Common myeloid progenitor, CD34-positive (primary cell): ENCODE results near the gene GRID1.

Experiments used
- CTCF ChIA-PET: fragments of 350-600 bp; sonication (Branson Sonifier 250); formaldehyde crosslinking; loops from one replicate; lab custom pipeline; 2021; ENCODE audit warnings: antibody characterized with exemption; lab: Charles Lee
- POLR2A ChIA-PET: fragments of 350-600 bp; sonication (Branson Sonifier 250); formaldehyde crosslinking; loops from one replicate; lab custom pipeline; 2021; ENCODE audit warnings: antibody characterized with exemption; lab: Charles Lee
- DNase-seq, 3 donors: peaks; one replicate each; pipeline versions ENCODE4 v3.0.0 to v3.0.0-alpha.2; 2013
- H3K27ac ChIP-seq, 2 experiments: 1 replicate in 1 of 2; 2 replicates in 1 of 2; pipeline ENCODE4 v1.7.0; 2013; ENCODE audit warnings: inconsistent platforms in 2 of 2, low read length in 2 of 2, mild to moderate bottlenecking in 2 of 2, low read depth in 1 of 2, moderate library complexity in 1 of 2; ENCODE audit not compliant: severe bottlenecking in 2 of 2, insufficient read depth in 1 of 2, poor library complexity in 1 of 2
- H3K27me3 ChIP-seq, 5 experiments: replicated peaks in 2 of 5; 1 replicate in 3 of 5; 2 replicates in 2 of 5; pipeline versions ENCODE4 v1.6.1 to v1.7.0; 2013; ENCODE audit warnings: low read length in 4 of 5, mild to moderate bottlenecking in 2 of 5, moderate library complexity in 2 of 5, inconsistent platforms in 1 of 5; ENCODE audit not compliant: insufficient read depth in 5 of 5, control insufficient read depth in 4 of 5
- H3K36me3 ChIP-seq, 4 experiments: 1 replicate in 2 of 4; 2 replicates in 2 of 4; pipeline versions ENCODE4 v1.6.1 to v1.7.0; 2013; ENCODE audit warnings: low read length in 3 of 4, control low read depth in 1 of 4, mild to moderate bottlenecking in 1 of 4; ENCODE audit not compliant: control insufficient read depth in 4 of 4, insufficient read depth in 4 of 4
- H3K4me1 ChIP-seq, 4 experiments: 1 replicate in 3 of 4; 2 replicates in 1 of 4; pipeline versions ENCODE4 v1.6.1 to v1.7.1; 2013; ENCODE audit warnings: low read length in 3 of 4, mild to moderate bottlenecking in 3 of 4, control low read depth in 1 of 4, inconsistent platforms in 1 of 4, moderate library complexity in 1 of 4; ENCODE audit not compliant: control insufficient read depth in 4 of 4, insufficient read depth in 4 of 4; ENCODE audit errors: control extremely low read depth in 1 of 4
- H3K4me3 ChIP-seq, 7 experiments: 1 replicate in 4 of 7; 2 replicates in 3 of 7; pipeline versions ENCODE4 v1.5.1 to v1.7.0; 2013; ENCODE audit warnings: mild to moderate bottlenecking in 7 of 7, low read length in 6 of 7, moderate library complexity in 6 of 7, inconsistent platforms in 2 of 7, low read depth in 2 of 7, control low read depth in 1 of 7; ENCODE audit not compliant: insufficient read depth in 4 of 7, control insufficient read depth in 1 of 7; ENCODE audit errors: extremely low read depth in 1 of 7
- H3K9me3 ChIP-seq, 5 experiments: 1 replicate in 4 of 5; 2 replicates in 1 of 5; pipeline versions ENCODE4 v1.6.1 to v1.7.1; 2013; ENCODE audit warnings: low read length in 4 of 5, mild to moderate bottlenecking in 2 of 5, inconsistent platforms in 1 of 5, low read depth in 1 of 5, moderate library complexity in 1 of 5; ENCODE audit not compliant: control insufficient read depth in 4 of 5, insufficient read depth in 2 of 5; ENCODE audit errors: control extremely low read depth in 1 of 5
- WGBS: methylation state at CpG from one replicate; pipeline ENCODE4 v1.1.5; 2013; ENCODE audit not compliant: insufficient coverage; 5-methylcytosine and 5-hydroxymethylcytosine counted together

Gene GRID1

DNA sequence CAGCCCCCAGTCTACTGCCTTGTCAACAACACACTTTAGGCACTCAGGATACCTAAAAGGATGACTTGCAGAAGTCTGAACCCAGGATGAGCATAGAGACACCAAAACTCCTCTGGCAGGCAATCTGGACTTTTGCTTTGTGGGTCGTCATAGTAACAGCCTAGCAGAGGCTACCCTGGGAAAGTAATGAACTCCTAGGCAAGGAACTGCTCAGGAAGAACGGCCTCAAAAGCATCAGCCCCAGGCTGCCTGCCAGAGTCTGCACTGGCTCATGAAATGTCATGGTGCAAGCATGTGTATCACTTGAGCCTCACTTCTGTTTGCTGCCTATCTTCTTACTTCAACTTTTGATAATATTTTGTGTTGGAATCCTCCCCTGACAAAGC is 715.1 kb downstream of the GRID1 start:
- no peak for DNase-seq
- H3K9me3 ChIP-seq: peaks cover 0 to 2% (median 0%) of the 10 kb centered on the region in 5 experiments
- no peak overlapping the region for H3K27ac ChIP-seq
- 93% methylated on average over 2 of the region's 2 CpGs for WGBS
- H3K27me3 ChIP-seq: no peaks in the 10 kb centered on the region
- H3K4me1 ChIP-seq: no peaks in the 10 kb centered on the region
- CTCF ChIA-PET: no interaction called here
- no peaks in the 10 kb centered on the region for H3K36me3 ChIP-seq
- H3K4me3 ChIP-seq: no peak overlapping the region
- POLR2A ChIA-PET: no interaction called here

DNA sequence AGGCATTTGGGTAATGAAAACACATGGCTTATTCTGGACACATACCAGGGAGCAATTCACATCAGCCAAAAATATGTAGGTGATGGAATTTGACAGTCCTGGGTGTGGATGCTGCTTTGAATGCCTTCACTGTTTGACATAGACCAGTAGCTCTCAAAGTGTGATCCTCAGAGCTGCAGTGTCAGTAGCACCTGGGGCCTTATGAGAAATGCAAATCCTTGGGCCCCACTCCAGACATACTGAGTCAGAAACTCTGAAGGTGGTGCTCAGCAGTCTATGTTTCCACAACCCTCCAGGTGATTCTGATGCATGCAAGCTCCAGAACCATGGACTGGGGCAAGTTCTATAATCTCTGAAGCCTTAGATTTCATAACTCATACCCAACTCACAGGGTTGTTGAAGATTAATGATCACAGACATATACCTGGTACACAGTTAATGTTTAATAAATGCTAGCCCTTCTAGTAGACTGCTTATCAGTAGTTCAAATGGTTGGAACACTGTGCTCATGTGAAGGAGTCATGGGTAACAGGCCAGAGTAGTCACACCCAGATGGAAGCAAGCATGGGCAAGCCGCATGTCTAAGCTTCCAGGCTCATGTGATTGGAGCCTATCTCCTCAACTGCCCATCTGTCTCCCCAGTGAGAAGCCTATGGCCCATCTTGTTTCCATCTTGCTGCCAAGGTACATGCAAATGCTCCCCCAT is 715.7 kb downstream of the GRID1 start:
- Histone ChIP-seq H3K27ac (no peak overlapping the region), H3K4me1 (no peaks in the 10 kb centered on the region), H3K27me3 (no peaks in the 10 kb centered on the region), H3K9me3 (peaks cover 0 to 2% (median 0%) of the 10 kb centered on the region in 5 experiments), H3K36me3 (no peaks in the 10 kb centered on the region), H3K4me3 (no peak overlapping the region)
- ChIA-PET POLR2A (no interaction called here), CTCF (no interaction called here)
- no peak for DNase-seq
- 80% methylated on average over 1 of the region's 1 CpG for WGBS

DNA sequence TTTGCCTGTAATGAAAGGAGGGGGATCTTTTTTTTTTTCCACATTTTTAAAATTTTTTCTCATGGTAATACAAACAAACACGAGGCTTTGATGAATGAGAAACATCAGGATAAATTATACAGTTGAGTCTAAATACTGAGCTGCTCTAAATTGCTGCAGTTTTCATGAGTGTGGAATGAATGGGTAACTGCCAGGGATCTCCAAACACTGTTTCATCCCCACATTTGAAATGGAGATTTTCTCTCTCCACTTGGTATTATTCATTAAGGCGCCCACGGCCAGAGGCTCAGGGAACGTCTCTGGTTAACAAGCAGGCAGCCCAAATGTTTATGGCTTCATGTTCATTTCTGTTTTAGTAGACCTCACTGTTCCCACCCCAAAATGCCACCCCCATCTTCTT is 717.1 kb downstream of the GRID1 start:
- ChIA-PET POLR2A (no interaction called here), CTCF (no interaction called here)
- H3K27ac ChIP-seq: no peak overlapping the region
- no peak for DNase-seq
- WGBS: 60% methylated on average over 3 of the region's 4 CpGs
- H3K4me1 ChIP-seq: no peaks in the 10 kb centered on the region
- H3K36me3 ChIP-seq: no peaks in the 10 kb centered on the region
- H3K9me3 ChIP-seq: peaks cover 0 to 2% (median 0%) of the 10 kb centered on the region in 5 experiments
- H3K4me3 ChIP-seq: no peak overlapping the region
- H3K27me3 ChIP-seq: no peaks in the 10 kb centered on the region

DNA sequence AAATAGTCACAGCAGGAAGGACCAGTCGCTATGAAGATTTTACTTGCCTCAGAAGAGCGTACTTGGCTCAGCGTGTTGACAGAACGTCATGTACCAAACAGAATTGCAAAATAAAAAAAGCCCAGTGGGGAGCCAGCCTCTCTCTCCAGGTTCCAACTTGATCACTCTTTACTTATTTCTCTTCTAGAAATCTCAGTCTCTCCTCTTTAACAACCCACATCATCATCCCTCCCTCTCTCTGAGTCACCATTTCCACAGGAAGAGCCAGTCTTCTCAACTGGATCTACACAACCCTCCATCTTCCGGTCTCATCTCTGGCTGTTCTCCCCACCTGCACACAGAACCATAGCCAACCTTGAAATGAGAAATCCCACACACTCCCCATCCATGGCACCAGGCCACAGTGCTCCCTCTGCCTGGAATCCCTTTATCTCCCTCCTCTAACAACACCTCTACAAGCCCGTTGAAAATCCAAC is 718.3 kb downstream of the GRID1 start:
- Histone ChIP-seq H3K27me3 (no peaks in the 10 kb centered on the region), H3K36me3 (no peaks in the 10 kb centered on the region), H3K9me3 (peaks cover 0 to 2% (median 0%) of the 10 kb centered on the region in 5 experiments), H3K4me3 (no peak overlapping the region), H3K27ac (no peak overlapping the region), H3K4me1 (no peaks in the 10 kb centered on the region)
- POLR2A ChIA-PET: no interaction called here
- no peak for DNase-seq
- WGBS: 95% methylated on average over 6 of the region's 6 CpGs
- CTCF ChIA-PET: no interaction called here

DNA sequence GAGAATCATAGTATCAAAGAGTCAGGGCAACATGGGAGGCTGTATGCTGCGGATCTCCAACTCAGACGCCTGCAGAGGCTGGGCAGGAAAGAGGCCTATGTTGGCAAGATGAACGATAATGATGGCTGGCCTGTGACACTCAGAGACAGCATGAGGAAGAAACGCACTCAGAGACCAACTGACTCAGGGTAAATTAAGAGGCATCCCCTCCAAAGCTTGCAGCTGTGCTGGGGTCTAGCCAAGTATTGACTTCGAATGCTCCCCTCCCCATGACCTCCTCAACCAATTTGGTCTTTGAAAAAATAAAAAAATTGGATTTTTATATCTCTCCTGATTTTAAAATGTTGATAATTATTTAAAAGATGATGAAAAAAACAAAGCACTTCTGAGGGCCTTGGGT is 718.9 kb downstream of the GRID1 start:
- Histone ChIP-seq H3K27ac (no peak overlapping the region), H3K9me3 (peaks cover 0 to 2% (median 0%) of the 10 kb centered on the region in 5 experiments), H3K4me1 (no peaks in the 10 kb centered on the region), H3K27me3 (no peaks in the 10 kb centered on the region), H3K4me3 (no peak overlapping the region), H3K36me3 (no peaks in the 10 kb centered on the region)
- 96% methylated on average over 4 of the region's 5 CpGs for WGBS
- ChIA-PET POLR2A (no interaction called here), CTCF (no interaction called here)
- no peak for DNase-seq

DNA sequence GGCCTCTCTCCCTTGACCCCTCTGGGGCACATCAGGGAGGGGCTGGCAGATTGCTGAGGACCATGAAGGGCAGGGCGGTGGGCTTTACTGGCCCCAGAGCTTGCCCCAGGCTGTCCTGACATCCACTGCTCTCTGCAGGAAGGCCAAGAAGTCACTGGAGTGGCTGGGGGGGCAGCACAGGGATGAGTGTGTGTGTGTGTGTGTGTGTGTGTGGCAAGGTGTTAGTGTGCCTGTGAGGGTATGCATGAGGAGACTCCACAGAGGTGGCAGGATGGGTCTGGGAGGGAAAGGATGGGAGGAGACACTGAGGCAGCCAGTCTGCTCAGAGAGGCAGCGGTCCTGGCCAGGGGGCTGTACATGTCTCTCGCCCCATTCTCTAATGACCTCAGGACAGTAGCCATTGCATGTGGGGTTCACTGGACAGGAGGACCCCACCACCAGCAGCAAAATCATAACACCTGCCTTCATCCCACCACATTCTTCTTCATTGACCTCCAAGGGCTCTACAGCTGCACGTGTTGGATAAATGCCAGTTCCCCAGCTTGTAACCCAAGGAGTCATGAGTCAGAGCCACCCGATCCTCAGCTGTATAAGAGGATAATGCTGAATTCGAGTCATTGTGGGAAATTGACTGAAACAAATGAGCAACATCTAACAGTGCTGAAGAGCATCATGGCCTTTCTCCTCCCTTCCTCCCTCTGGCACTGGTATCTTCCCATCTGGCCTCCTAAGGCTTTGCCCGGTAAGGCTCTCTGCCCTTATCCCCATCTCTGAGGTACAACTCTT is 720.5 kb downstream of the GRID1 start:
- Histone ChIP-seq H3K9me3 (peaks cover 0 to 2% (median 0%) of the 10 kb centered on the region in 5 experiments), H3K36me3 (no peaks in the 10 kb centered on the region), H3K27ac (no peak overlapping the region), H3K4me1 (no peaks in the 10 kb centered on the region), H3K27me3 (no peaks in the 10 kb centered on the region), H3K4me3 (no peak overlapping the region)
- POLR2A ChIA-PET: interaction anchor here (0.6 kb wide), 1 partner anchor 12 kb away, joined by 6 read pairs; no protein-coding TSS in a partner anchor
- CTCF ChIA-PET: no interaction called here
- no peak for DNase-seq
- 97% methylated on average over 7 of the region's 7 CpGs for WGBS

DNA sequence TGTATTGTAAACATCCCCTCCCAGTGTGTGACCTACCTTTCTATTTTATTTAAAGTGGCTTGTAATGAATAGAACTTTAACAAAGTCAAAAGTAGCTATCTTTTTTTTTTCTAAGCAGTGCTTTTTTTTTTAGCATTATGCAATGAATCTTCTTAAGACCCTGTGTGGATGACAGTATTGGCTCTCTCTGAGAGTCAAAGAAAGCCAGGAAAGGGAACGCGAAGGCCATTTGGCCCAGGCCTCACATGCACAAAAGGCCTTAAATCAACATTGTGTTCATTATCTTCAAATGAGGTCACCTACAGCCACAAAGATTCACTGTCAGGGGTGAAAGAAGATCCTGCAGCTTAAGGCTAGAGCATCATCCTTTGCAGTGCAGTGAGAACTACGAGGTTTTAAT is 721.5 kb downstream of the GRID1 start:
- ChIA-PET CTCF (no interaction called here), POLR2A (no interaction called here)
- no CpG with 5 or more reads among the region's 3 CpGs for WGBS
- no peaks in the 10 kb centered on the region for H3K4me1 ChIP-seq
- no peak for DNase-seq
- H3K27me3 ChIP-seq: no peaks in the 10 kb centered on the region
- H3K4me3 ChIP-seq: no peak overlapping the region
- H3K27ac ChIP-seq: no peak overlapping the region
- no peaks in the 10 kb centered on the region for H3K36me3 ChIP-seq
- peaks cover 0 to 2% (median 0%) of the 10 kb centered on the region in 5 experiments for H3K9me3 ChIP-seq
